ENCODE measurements around the gene SP2.

The SP2 gene

GRCh38 chr17:47975823-47976205 lies 79.8 kb downstream of the SP2 start:
- TF ChIP-seq NFIC (IDR thresholded peaks at IDR 0.05) (no peak), RAD21 (IDR thresholded peaks at IDR 0.05; ENCODE audit: low read depth) (no peak), YY1 (IDR thresholded peaks at IDR 0.05; ENCODE audit: low read depth) (no peak), CREB1 (IDR thresholded peaks at IDR 0.05; ENCODE audit: low read depth) (no peak), USF1 (IDR thresholded peaks at IDR 0.05) (no peak), TAF1 (IDR thresholded peaks at IDR 0.05; ENCODE audit: low read depth) (no peak), EP300 (IDR thresholded peaks at IDR 0.05; ENCODE audit: borderline replicate concordance) (no peak), FOXM1 (IDR thresholded peaks at IDR 0.05; ENCODE audit: borderline replicate concordance, low read depth) (no peak), CEBPB (IDR thresholded peaks at IDR 0.05) (no peak), EGR1 (IDR thresholded peaks at IDR 0.05) (no peak)
- TF ChIP-seq, protein P1, sequence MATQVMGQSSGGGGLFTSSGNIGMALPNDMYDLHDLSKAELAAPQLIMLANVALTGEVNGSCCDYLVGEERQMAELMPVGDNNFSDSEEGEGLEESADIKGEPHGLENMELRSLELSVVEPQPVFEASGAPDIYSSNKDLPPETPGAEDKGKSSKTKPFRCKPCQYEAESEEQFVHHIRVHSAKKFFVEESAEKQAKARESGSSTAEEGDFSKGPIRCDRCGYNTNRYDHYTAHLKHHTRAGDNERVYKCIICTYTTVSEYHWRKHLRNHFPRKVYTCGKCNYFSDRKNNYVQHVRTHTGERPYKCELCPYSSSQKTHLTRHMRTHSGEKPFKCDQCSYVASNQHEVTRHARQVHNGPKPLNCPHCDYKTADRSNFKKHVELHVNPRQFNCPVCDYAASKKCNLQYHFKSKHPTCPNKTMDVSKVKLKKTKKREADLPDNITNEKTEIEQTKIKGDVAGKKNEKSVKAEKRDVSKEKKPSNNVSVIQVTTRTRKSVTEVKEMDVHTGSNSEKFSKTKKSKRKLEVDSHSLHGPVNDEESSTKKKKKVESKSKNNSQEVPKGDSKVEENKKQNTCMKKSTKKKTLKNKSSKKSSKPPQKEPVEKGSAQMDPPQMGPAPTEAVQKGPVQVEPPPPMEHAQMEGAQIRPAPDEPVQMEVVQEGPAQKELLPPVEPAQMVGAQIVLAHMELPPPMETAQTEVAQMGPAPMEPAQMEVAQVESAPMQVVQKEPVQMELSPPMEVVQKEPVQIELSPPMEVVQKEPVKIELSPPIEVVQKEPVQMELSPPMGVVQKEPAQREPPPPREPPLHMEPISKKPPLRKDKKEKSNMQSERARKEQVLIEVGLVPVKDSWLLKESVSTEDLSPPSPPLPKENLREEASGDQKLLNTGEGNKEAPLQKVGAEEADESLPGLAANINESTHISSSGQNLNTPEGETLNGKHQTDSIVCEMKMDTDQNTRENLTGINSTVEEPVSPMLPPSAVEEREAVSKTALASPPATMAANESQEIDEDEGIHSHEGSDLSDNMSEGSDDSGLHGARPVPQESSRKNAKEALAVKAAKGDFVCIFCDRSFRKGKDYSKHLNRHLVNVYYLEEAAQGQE (IDR thresholded peaks at IDR 0.05; ENCODE audit: low read depth), result no peak

GRCh38 chr17:47978324-47978723 lies 82.3 kb downstream of the SP2 start:
- no peak for TF ChIP-seq TAF1 (IDR thresholded peaks at IDR 0.05; ENCODE audit: low read depth)
- no peak for TF ChIP-seq YY1 (IDR thresholded peaks at IDR 0.05; ENCODE audit: low read depth)
- no peak for TF ChIP-seq TCF12 (IDR thresholded peaks at IDR 0.05; ENCODE audit: low read depth)
- no peak for TF ChIP-seq FOXM1 (IDR thresholded peaks at IDR 0.05; ENCODE audit: borderline replicate concordance, low read depth)
- no peak for TF ChIP-seq MAX (IDR thresholded peaks at IDR 0.05)
- TF ChIP-seq RAD21 (IDR thresholded peaks at IDR 0.05; ENCODE audit: low read depth), result peak; percentile 73
- no peak for TF ChIP-seq TEAD4 (IDR thresholded peaks at IDR 0.05)
- TF ChIP-seq CEBPB (IDR thresholded peaks at IDR 0.05), result no peak
- TF ChIP-seq ZBTB7A (IDR thresholded peaks at IDR 0.05; ENCODE audit: low read depth), result 0 out of 2 replicates have a peak, but pooled peaks have one; percentile 49
- TF ChIP-seq NFIC (IDR thresholded peaks at IDR 0.05), result no peak
- TF ChIP-seq, protein P1 (IDR thresholded peaks at IDR 0.05; ENCODE audit: low read depth), result no peak
- no peak for TF ChIP-seq USF1 (IDR thresholded peaks at IDR 0.05)
- TF ChIP-seq EP300 (IDR thresholded peaks at IDR 0.05; ENCODE audit: borderline replicate concordance), result no peak
- TF ChIP-seq CREB1 (IDR thresholded peaks at IDR 0.05; ENCODE audit: low read depth), result no peak
- no peak for TF ChIP-seq EGR1 (IDR thresholded peaks at IDR 0.05)

All from Ishikawa (cell line).